ENCODE data around the gene SIGLEC15. TPM values are rescaled to one million over a fixed set of nuclear protein-coding genes. Genes with fewer than 3 reads are reported as not detected.
"Not testable (repeated sequence)": the region's sequence is repeated elsewhere in the genome, so short reads cannot be mapped to it uniquely, and the experiment has no call there.

Gene SIGLEC15
- total RNA-seq, 1 donor from 2014 or later = 0.26 TPM

DNA sequence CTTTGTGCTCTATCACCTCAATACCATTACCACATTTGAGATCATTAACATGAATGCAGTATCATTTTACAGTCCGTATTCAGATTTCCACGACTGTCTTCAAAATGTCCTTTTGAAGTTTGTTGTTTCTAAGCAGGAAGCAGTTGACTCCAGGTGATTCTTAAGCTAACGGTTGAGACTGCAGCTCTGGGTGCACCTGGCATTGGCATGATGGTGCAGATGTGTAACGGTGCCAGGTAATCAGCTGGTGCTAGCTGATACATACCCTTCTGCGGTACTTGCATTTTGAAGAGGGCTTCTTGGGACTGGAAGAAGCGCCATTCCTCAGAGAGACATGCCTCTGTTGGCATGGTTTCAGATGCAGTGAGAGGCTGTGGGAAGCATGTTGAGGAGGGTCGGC is 19.5 kb downstream of the SIGLEC15 start:
- Histone ChIP-seq H3K4me3 (ENCODE audit: low read depth, low read length) (no peak overlapping the region), H3K36me3 (ENCODE audit: control insufficient read depth, insufficient read depth, low read length) (peaks cover 2% of the 10 kb centered on the region), H3K27me3 (ENCODE audit: control insufficient read depth, insufficient read depth, low read length) (no peaks in the 10 kb centered on the region)
- no peak for TF ChIP-seq CTCF (IDR thresholded peaks at IDR 0.05; ENCODE audit: insufficient read depth, low read length, severe bottlenecking)
- DNase-seq (ENCODE audit: low read depth) (no peak), FAIRE-seq (peak; percentile 28)

GRCh38 chr18:45845410-45845809 is 19.9 kb downstream of the SIGLEC15 start:
- DNase-seq (ENCODE audit: low read depth) (no peak), FAIRE-seq (no peak)
- Histone ChIP-seq H3K36me3 (ENCODE audit: control insufficient read depth, insufficient read depth, low read length) (peaks cover 2% of the 10 kb centered on the region), H3K4me3 (ENCODE audit: low read depth, low read length) (no peak overlapping the region), H3K27me3 (ENCODE audit: control insufficient read depth, insufficient read depth, low read length) (no peaks in the 10 kb centered on the region)
- no peak for TF ChIP-seq CTCF (IDR thresholded peaks at IDR 0.05; ENCODE audit: insufficient read depth, low read length, severe bottlenecking)

- H3K4me3 ChIP-seq (ENCODE audit: low read depth, low read length) = no peak overlapping the region
- FAIRE-seq (no peak), DNase-seq (ENCODE audit: low read depth) (no peak)
- TF ChIP-seq CTCF (IDR thresholded peaks at IDR 0.05; ENCODE audit: insufficient read depth, low read length, severe bottlenecking) = no peak
- H3K27me3 ChIP-seq (ENCODE audit: control insufficient read depth, insufficient read depth, low read length) = no peaks in the 10 kb centered on the region
- peaks cover 2% of the 10 kb centered on the region for H3K36me3 ChIP-seq (ENCODE audit: control insufficient read depth, insufficient read depth, low read length)
These were observed 21.6 kb downstream of the SIGLEC15 start for GRCh38 chr18:45847119-45847518.

DNA sequence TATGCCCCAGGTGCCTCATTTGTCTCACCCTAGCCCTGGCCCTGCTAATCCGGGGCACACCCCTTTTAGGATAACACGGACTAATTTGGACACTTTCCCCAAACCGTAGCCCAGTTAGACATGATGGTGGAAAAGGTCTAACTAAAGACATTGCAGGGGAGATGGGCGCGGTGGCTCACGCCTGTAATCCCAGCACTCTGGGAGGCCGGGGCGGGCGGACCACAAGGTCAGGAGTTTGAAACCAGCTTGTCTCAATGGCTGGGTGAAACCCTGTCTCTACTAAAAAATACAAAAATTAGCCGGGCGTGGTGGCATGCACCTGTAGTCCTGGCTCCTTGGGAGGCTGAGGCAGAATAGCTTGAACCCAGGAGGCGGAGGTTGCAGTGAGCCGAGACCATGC is 23.2 kb downstream of the SIGLEC15 start:
- not testable (repeated sequence) for FAIRE-seq; DNase-seq (ENCODE audit: low read depth)

DNA sequence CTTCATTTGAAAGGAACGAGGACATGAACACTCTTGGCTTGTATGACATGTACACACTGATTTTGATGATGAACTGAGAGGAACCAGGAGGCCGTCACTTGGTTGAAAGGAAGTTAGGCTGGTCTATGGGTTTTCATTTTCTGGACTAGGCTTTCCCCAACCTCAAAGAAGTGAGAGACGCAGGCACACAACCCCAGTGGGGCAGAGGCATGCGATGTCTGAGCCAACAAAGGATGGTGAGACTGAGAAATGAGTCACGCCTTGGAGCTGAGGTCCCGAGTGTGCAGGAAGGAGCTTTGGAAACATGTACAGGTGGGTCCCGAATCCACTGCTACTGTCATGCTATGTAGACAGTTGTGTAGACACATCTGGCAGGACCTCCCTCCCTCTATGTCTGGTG is 24.1 kb downstream of the SIGLEC15 start:
- TF ChIP-seq CTCF (IDR thresholded peaks at IDR 0.05; ENCODE audit: insufficient read depth, low read length, severe bottlenecking) = no peak
- Histone ChIP-seq H3K36me3 (ENCODE audit: control insufficient read depth, insufficient read depth, low read length) (peaks cover 6% of the 10 kb centered on the region), H3K27me3 (ENCODE audit: control insufficient read depth, insufficient read depth, low read length) (no peaks in the 10 kb centered on the region), H3K4me3 (ENCODE audit: low read depth, low read length) (no peak overlapping the region)
- DNase-seq (ENCODE audit: low read depth) (no peak), FAIRE-seq (no peak)

More for the DNA sequence above, 23.2 kb downstream of the SIGLEC15 start:
- H3K27me3 ChIP-seq (ENCODE audit: control insufficient read depth, insufficient read depth, low read length); H3K36me3 ChIP-seq (ENCODE audit: control insufficient read depth, insufficient read depth, low read length); H3K4me3 ChIP-seq (ENCODE audit: low read depth, low read length): not testable (repeated sequence)

DNA sequence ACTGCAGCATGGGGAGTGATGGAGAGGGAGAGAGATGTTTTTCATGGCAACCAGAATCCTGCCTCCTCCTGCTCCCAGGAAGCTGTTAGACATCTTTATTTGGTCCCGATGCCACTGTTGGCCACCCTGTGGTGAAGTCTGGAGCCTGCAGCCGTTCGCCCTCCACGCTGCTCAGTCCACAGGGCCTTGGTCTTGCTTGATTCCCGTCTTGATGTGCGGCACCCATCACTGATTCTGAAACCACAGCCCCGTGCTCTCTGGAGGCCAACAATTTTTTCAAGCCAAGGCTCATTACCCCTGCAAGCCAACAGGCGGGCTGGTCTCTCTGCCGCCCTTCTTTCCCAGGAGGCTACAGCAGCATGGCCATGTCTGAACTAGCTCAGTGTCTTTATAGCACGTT is 24.5 kb downstream of the SIGLEC15 start:
- H3K27me3 ChIP-seq (ENCODE audit: control insufficient read depth, insufficient read depth, low read length) = no peaks in the 10 kb centered on the region
- no peak overlapping the region for H3K4me3 ChIP-seq (ENCODE audit: low read depth, low read length)
- no peak for FAIRE-seq
- peak; percentile 31 for TF ChIP-seq CTCF (IDR thresholded peaks at IDR 0.05; ENCODE audit: insufficient read depth, low read length, severe bottlenecking)
- H3K36me3 ChIP-seq (ENCODE audit: control insufficient read depth, insufficient read depth, low read length) = peaks cover 6% of the 10 kb centered on the region
- DNase-seq (ENCODE audit: low read depth) = no peak

Measured in bronchial epithelial cell (primary cell).